ENCODE measurements around the gene CUX1.
A peak's percentile ranks its signal among the peaks of the same experiment; 100 is the strongest.
"Not testable (repeated sequence)": the region's sequence is repeated elsewhere in the genome, so short reads cannot be mapped to it uniquely, and the experiment has no call there.

Gene CUX1

DNA sequence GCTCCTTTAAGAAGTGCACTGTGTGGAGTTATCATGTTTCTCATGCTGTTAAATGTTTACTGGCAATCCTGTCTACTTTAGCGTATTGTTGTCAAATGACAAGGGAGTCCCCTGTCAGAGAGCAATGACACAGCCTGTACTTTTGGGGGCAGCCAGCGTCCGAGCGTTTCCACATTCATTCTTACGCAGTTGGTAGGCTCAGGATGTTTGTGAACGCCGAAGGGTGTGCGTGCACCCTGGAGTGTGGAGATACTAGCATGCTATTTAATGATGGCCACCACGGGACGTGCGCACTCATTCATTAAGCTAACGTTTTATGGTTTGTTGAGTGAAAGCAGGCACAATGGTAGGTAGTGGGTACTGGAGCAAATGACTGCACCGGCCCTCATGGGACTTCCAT is 48.0 kb downstream of the CUX1 start:
- TF ChIP-seq, protein P1, sequence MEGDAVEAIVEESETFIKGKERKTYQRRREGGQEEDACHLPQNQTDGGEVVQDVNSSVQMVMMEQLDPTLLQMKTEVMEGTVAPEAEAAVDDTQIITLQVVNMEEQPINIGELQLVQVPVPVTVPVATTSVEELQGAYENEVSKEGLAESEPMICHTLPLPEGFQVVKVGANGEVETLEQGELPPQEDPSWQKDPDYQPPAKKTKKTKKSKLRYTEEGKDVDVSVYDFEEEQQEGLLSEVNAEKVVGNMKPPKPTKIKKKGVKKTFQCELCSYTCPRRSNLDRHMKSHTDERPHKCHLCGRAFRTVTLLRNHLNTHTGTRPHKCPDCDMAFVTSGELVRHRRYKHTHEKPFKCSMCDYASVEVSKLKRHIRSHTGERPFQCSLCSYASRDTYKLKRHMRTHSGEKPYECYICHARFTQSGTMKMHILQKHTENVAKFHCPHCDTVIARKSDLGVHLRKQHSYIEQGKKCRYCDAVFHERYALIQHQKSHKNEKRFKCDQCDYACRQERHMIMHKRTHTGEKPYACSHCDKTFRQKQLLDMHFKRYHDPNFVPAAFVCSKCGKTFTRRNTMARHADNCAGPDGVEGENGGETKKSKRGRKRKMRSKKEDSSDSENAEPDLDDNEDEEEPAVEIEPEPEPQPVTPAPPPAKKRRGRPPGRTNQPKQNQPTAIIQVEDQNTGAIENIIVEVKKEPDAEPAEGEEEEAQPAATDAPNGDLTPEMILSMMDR (conservative IDR thresholded peaks at IDR 0.05; ENCODE audit: low read depth, low read length) = no peak
- DNase-seq (ENCODE audit: low read depth) = no peak
- no peak overlapping the region for H3K4me3 ChIP-seq (ENCODE audit: low read depth, low read length)

- DNase-seq (ENCODE audit: low read depth) = no peak
- TF ChIP-seq, protein P1 (conservative IDR thresholded peaks at IDR 0.05; ENCODE audit: low read depth, low read length) = no peak
- H3K4me3 ChIP-seq (ENCODE audit: low read depth, low read length) = no peak overlapping the region
Observed at GRCh38 chr7:101866328-101866727, 48.9 kb downstream of the CUX1 start.

GRCh38 chr7:101867265-101867664 is 49.8 kb downstream of the CUX1 start:
- DNase-seq (ENCODE audit: low read depth) = no peak
- H3K4me3 ChIP-seq (ENCODE audit: low read depth, low read length) = no peak overlapping the region
- TF ChIP-seq, protein P1 (conservative IDR thresholded peaks at IDR 0.05; ENCODE audit: low read depth, low read length) = no peak

- DNase-seq (ENCODE audit: low read depth); H3K4me3 ChIP-seq (ENCODE audit: low read depth, low read length): not testable (repeated sequence)
Observed at GRCh38 chr7:101867681-101868080, 50.3 kb downstream of the CUX1 start.

GRCh38 chr7:101868191-101868950 is 50.9 kb downstream of the CUX1 start:
- no peak overlapping the region for H3K4me3 ChIP-seq (ENCODE audit: low read depth, low read length)
- TF ChIP-seq, protein P1 (conservative IDR thresholded peaks at IDR 0.05; ENCODE audit: low read depth, low read length) = no peak
- DNase-seq (ENCODE audit: low read depth) = no peak

- H3K4me3 ChIP-seq (ENCODE audit: low read depth, low read length) = no peak overlapping the region
- peak; percentile 34 for DNase-seq (ENCODE audit: low read depth)
- TF ChIP-seq, protein P1 (conservative IDR thresholded peaks at IDR 0.05; ENCODE audit: low read depth, low read length) = no peak
Observed at GRCh38 chr7:101869026-101869900, 51.8 kb downstream of the CUX1 start.

- H3K4me3 ChIP-seq (ENCODE audit: low read depth, low read length) = no peak overlapping the region
- TF ChIP-seq, protein P1 (conservative IDR thresholded peaks at IDR 0.05; ENCODE audit: low read depth, low read length) = no peak
- DNase-seq (ENCODE audit: low read depth) = no peak
Observed at GRCh38 chr7:101869901-101870290, 52.5 kb downstream of the CUX1 start.
